PC-3 (cell line): ENCODE data around the gene ARHGEF11. TPM values are rescaled to one million over a fixed set of nuclear protein-coding genes. Genes with fewer than 3 reads are reported as not detected.

ENCODE experiments used
- ATAC-seq: fragments of 200-7000 bp; cut with Tn5 transposase; 2 replicates; pipeline ENCODE4 v1.9.1; 2020; ENCODE audit warnings: mild to moderate bottlenecking, moderate library complexity
- BruUV-seq: library from RNA; stranded (reverse); fragments of 400-500 nt; replicated peaks from 2 replicates; lab custom pipeline; 2021; lab: Mats Ljungman, UMichigan
- CTCF ChIA-PET: fragments of 300-600 bp; sonication (Branson Sonifier 250); formaldehyde crosslinking; loops from one replicate; lab custom pipeline; 2022; ENCODE audit warnings: antibody characterized with exemption; lab: Charles Lee
- POLR2A ChIA-PET: fragments of 300-600 bp; sonication (Branson Sonifier 250); formaldehyde crosslinking; loops from one replicate; lab custom pipeline; 2022; ENCODE audit warnings: antibody characterized with exemption; ENCODE audit not compliant: unreplicated experiment; lab: Charles Lee
- DNase-seq: peaks from one replicate; pipeline ENCODE4 v3.0.0-alpha.2; 2015
- H2AFZ ChIP-seq: fragments of 300-600 bp; sonication (generic); 2 replicates; pipeline ENCODE4 v1.6.0; 2016; ENCODE audit warnings: antibody characterized with exemption, low read length
- H3F3A ChIP-seq: fragments of 300-600 bp; sonication (generic); one replicate; pipeline ENCODE4 v1.6.0; 2017; ENCODE audit warnings: antibody characterized with exemption, low read length, control low read depth, mild to moderate bottlenecking; ENCODE audit not compliant: unreplicated experiment
- H3K27ac ChIP-seq: fragments of 300-600 bp; sonication (generic); 2 replicates; pipeline ENCODE4 v1.5.1; 2016; ENCODE audit warnings: mild to moderate bottlenecking, low read length
- H3K27me3 ChIP-seq: fragments of 300-600 bp; sonication (generic); 2 replicates; pipeline ENCODE4 v1.6.1; 2016; ENCODE audit warnings: low read length, mixed read lengths
- H3K36me3 ChIP-seq: fragments of 300-600 bp; sonication (generic); 2 replicates; pipeline ENCODE4 v1.6.1; 2016; ENCODE audit warnings: low read depth, mixed run types, low read length, mixed read lengths
- H3K4me1 ChIP-seq: fragments of 300-600 bp; sonication (generic); 2 replicates; pipeline ENCODE4 v1.5.1; 2016; ENCODE audit warnings: low read length; ENCODE audit not compliant: insufficient read depth
- H3K4me2 ChIP-seq: fragments of 300-600 bp; sonication (generic); 2 replicates; pipeline ENCODE4 v1.6.0; 2016; ENCODE audit warnings: low read length
- H3K4me3 ChIP-seq: fragments of 300-600 bp; sonication (generic); 2 replicates; pipeline ENCODE4 v1.5.1; 2016; ENCODE audit warnings: mild to moderate bottlenecking, low read length, mixed read lengths
- H3K79me2 ChIP-seq: fragments of 300-600 bp; sonication (generic); 2 replicates; pipeline ENCODE4 v1.6.1; 2017; ENCODE audit warnings: low read length, mixed read lengths
- H3K9ac ChIP-seq: fragments of 300-600 bp; sonication (generic); 2 replicates; pipeline ENCODE4 v1.6.0; 2016; ENCODE audit warnings: mild to moderate bottlenecking, low read length
- H3K9me2 ChIP-seq: fragments of 300-600 bp; sonication (generic); replicated peaks from 2 replicates; pipeline ENCODE4 v1.6.1; 2016; ENCODE audit warnings: mixed run types, low read length, mixed read lengths
- H3K9me3 ChIP-seq: fragments of 300-600 bp; sonication (generic); 2 replicates; pipeline ENCODE4 v1.6.1; 2016; ENCODE audit warnings: low read length, mixed read lengths
- H4K20me1 ChIP-seq: fragments of 300-600 bp; sonication (generic); 2 replicates; pipeline ENCODE4 v1.6.1; 2016; ENCODE audit warnings: low read length, mixed read lengths
- EZH2 ChIP-seq: fragments of 300-600 bp; sonication (generic); IDR thresholded peaks from one replicate; pipeline ENCODE4 v1.6.1; 2017; ENCODE audit warnings: antibody characterized with exemption, mild to moderate bottlenecking, low read length; ENCODE audit not compliant: unreplicated experiment
- EZH2phosphoT487 ChIP-seq: fragments of 300-600 bp; sonication (generic); IDR thresholded peaks from 2 replicates; pipeline ENCODE4 v1.6.1; 2018; ENCODE audit warnings: mild to moderate bottlenecking, antibody characterized with exemption, low read length, borderline replicate concordance
- intact Hi-C: fragments of 100-400 bp; cut with micrococcal nuclease; formaldehyde crosslinking; loops from 2 replicates; pipeline ENCODE4 v1.9.0; 2023
- total RNA-seq: library from RNA; depleted of rRNA; stranded (reverse); fragments of >200 nt; gene quantifications from 2 replicates; pipeline ENCODE4 v1.2.3, GENCODE V29; 2014
- TF ChIP-seq, protein P1 (sequence below): fragments of 300-600 bp; sonication (generic); conservative IDR thresholded peaks from 2 replicates; pipeline ENCODE4 v1.5.1; 2017; ENCODE audit warnings: antibody characterized with exemption, low read depth, mild to moderate bottlenecking, low read length

The ARHGEF11 gene
- total RNA-seq, 1 experiment from 2014 or later = 31.1 TPM

DNA sequence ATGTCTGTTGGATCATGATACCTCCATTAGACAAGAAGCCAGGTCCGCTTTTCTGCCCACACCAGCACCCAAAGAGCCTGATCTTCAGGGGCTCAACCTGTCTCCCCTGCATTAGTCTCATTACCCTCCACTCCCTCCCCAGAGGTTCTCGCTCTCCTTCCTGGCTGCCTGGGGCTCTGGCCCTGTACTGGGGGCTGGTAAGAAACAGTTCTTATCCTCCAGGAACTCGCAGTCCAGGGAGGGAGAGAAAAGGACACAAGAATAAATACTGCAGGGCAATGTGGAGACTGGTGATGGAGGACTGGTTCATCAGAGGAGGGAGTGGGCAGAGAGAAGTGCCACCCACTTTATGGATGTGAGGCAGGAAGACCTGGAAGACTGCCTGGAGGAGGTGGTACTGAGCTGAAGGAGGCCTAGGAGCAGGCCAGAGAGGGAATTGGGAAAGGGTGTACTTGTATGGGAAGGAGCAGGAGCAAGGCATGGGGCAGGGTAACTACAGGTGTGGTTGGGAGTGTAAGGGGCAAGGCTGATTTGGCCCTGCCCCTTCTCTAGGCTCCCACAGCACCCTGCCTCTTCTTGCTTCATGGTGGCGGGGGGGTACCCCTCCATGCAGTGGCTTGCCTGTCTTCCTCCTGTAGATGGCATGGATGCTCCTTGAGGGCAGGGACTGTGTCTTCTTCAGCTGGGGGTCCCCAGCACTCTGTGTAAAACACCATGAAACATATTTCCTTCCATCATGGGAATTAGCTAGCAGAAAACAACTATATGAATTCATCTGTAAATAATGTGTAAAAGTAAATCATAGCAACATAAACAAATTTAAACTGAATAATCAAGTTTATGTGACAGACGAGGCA lies 120.2 kb downstream of the ARHGEF11 start:
- no TSS peak for BruUV-seq
- CTCF ChIA-PET = interaction anchor here (0.6 to 0.7 kb wide), 3 partner anchors 199 to 340 kb away, joined by 3 to 4 read pairs (median 3); no protein-coding TSS in a partner anchor
- peak overlapping the region; percentile 11 for H3K4me2 ChIP-seq

DNA sequence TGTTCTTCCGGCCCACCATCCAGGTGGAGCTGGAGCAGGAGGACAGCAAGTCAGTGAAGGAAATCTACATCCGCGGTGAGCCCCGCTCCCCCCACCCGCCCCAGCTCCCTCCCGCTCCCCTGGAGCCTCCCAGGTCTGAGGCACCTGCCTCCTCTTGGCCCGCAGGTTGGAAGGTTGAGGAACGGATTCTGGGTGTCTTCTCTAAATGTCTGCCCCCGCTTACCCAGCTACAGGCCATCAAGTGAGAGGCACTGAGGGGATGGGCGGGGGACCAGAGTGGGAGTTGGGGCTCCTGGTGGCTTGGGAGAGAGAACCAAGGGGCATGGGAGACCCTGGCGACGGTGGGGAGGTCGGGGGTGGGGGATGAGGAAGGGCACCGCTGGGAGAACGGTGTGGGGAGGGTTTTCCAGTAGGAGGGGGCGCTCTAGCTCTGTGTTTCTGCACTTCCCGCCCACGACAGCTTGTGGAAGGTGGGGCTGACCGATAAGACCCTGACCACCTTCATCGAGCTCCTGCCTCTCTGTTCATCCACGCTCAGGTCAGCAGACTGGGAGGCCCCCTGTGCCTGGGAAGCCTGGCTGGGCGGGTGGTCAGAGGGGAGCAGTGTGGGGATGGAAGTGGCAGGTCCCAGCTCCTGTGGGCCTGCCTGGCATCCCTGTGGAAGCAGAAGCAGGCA lies 120.9 kb downstream of the ARHGEF11 start:
- TF ChIP-seq, protein P1, sequence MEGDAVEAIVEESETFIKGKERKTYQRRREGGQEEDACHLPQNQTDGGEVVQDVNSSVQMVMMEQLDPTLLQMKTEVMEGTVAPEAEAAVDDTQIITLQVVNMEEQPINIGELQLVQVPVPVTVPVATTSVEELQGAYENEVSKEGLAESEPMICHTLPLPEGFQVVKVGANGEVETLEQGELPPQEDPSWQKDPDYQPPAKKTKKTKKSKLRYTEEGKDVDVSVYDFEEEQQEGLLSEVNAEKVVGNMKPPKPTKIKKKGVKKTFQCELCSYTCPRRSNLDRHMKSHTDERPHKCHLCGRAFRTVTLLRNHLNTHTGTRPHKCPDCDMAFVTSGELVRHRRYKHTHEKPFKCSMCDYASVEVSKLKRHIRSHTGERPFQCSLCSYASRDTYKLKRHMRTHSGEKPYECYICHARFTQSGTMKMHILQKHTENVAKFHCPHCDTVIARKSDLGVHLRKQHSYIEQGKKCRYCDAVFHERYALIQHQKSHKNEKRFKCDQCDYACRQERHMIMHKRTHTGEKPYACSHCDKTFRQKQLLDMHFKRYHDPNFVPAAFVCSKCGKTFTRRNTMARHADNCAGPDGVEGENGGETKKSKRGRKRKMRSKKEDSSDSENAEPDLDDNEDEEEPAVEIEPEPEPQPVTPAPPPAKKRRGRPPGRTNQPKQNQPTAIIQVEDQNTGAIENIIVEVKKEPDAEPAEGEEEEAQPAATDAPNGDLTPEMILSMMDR = no peak
- no peak for TF ChIP-seq EZH2
- TF ChIP-seq EZH2phosphoT487 = no peak
- Histone ChIP-seq H3K79me2 (no peaks in the 10 kb centered on the region), H3K4me1 (peaks cover 25% of the 10 kb centered on the region), H2AFZ (no peak overlapping the region), H3K9ac (no peak overlapping the region), H3F3A (peaks cover 6% of the 10 kb centered on the region), H3K4me3 (no peak overlapping the region), H3K27ac (no peak overlapping the region), H3K4me2 (no peak overlapping the region), H3K27me3 (no peaks in the 10 kb centered on the region), H3K36me3 (no peaks in the 10 kb centered on the region), H3K9me2 (no peaks in the 10 kb centered on the region), H4K20me1 (no peaks in the 10 kb centered on the region), H3K9me3 (no peaks in the 10 kb centered on the region)
- ChIA-PET CTCF (interaction anchor here (0.6 kb wide), 1 partner anchor 198 kb away, joined by 4 read pairs; no protein-coding TSS in a partner anchor), POLR2A (no interaction called here)
- DNase-seq = no peak
- ATAC-seq = no peak
- no TSS peak for BruUV-seq
- intact Hi-C loops = no loop called here

More for the DNA sequence above, 120.2 kb downstream of the ARHGEF11 start:
- Histone ChIP-seq H3K27me3 (no peaks in the 10 kb centered on the region), H3K9me2 (no peaks in the 10 kb centered on the region), H3K79me2 (no peaks in the 10 kb centered on the region), H3K4me3 (no peak overlapping the region), H3K9me3 (no peaks in the 10 kb centered on the region), H4K20me1 (no peaks in the 10 kb centered on the region), H3K9ac (no peak overlapping the region), H3K4me1 (peaks cover 25% of the 10 kb centered on the region), H3F3A (peaks cover 6% of the 10 kb centered on the region), H3K27ac (no peak overlapping the region), H2AFZ (no peak overlapping the region), H3K36me3 (no peaks in the 10 kb centered on the region)
- POLR2A ChIA-PET = no interaction called here
- DNase-seq (no peak), ATAC-seq (no peak)
- intact Hi-C loops = loop anchor here (2.0 kb wide), 1 partner anchor 87 kb away; no protein-coding TSS in a partner anchor
- TF ChIP-seq EZH2 (no peak), EZH2phosphoT487 (no peak)
- TF ChIP-seq, protein P1 = no peak
